Activated CD4-positive, alpha-beta T cell treated with anti-CD3 and anti-CD28 coated beads, Interleukin-2, amount 50 U/mL, for 4 hours (primary cell): Measurements from ENCODE around the gene MKX.
A peak's percentile ranks its signal among the peaks of the same experiment; 100 is the strongest.

ENCODE experiments used
- DNase-seq, 2 experiments: peaks; one replicate each; pipeline ENCODE4 v3.0.0-alpha.2; 2020

Gene MKX, protein sequence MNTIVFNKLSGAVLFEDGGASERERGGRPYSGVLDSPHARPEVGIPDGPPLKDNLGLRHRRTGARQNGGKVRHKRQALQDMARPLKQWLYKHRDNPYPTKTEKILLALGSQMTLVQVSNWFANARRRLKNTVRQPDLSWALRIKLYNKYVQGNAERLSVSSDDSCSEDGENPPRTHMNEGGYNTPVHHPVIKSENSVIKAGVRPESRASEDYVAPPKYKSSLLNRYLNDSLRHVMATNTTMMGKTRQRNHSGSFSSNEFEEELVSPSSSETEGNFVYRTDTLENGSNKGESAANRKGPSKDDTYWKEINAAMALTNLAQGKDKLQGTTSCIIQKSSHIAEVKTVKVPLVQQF

GRCh38 chr10:27745732-27746396 is at the start of gene MKX:
Gene MKX, minus strand, starts transcription at chr10:27745819. Its CDS starts 2,404 bp downstream, at chr10:27743415.
- peak; percentile 11 to 18 for DNase-seq

DNA sequence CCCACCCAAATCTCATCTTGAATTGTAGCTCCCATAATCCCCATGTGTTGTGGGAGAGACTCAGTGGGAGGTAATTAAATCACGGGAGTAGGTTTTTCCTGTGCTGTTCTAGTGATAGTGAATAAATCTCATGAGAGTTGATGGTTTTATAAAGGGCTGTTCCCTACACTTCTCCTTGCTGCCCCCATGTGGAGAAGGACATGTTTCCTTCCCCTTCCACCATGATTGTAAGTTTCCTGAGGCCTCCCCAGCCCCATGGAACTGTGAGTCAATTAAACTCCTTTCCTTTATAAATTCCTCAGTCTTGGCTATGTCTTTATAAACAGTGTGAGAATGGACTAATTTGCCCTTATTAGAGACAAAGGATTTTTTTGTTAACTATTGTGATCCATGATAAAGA is 48.5 kb upstream of the MKX start:
- no peak for DNase-seq

DNA sequence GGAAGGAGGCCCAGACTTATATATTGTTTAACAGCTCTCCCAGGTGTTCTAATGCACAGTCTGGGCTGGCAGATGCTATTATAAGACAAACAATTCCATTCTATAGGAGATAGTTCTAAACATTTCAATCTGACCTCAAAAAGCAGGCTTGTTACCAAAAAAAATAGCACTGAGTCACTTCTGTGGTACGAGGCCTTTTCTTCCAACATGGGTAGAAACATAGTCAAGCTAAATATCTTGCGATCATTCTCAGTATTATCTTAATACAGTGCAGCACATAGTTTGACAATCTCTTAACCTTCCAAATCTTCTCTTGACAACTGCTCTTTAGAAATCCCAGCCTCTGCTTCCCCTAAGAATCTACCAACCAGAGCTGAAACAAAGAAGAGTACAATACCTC is 46.6 kb upstream of the MKX start:
- no peak for DNase-seq

DNA sequence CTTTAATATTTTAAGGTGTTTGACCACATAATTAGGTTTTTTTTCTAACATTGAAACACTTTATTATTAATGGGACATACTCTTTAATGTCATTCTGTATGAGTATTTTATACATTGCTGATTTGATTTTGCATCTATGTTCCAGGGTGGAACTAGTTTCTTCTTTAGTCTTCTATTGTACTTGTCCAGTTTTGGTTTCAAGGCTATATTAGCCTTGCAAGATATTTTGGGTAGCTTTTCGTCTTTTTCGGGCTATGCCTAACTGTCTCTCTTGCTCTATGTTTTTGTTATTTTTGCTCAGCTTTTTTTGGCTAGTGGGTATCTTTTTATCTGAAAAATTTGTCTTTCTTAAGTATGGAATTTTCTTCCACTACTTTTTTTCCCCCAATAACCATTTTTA is 38.7 kb upstream of the MKX start:
- DNase-seq = no peak

DNA sequence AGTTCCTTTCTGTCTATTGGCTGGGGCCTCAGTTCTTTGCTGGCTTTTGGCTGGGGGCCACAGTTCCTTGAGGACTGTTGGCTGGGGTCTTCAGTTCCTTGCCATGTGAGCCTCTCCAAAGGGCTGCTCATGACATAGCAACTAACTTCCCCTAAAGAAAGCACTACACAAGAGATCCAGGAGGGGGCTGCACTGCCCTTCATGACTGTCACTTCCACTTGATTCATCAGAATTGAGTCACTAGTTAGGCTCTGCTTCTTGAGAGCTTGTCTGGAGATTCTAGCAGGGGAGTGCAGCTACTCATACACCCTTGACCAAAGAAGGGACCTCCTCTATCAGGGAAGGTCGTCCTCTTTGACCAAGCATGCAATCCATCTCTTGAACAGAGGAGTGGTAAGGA is 38.0 kb upstream of the MKX start:
- DNase-seq = no peak

DNA sequence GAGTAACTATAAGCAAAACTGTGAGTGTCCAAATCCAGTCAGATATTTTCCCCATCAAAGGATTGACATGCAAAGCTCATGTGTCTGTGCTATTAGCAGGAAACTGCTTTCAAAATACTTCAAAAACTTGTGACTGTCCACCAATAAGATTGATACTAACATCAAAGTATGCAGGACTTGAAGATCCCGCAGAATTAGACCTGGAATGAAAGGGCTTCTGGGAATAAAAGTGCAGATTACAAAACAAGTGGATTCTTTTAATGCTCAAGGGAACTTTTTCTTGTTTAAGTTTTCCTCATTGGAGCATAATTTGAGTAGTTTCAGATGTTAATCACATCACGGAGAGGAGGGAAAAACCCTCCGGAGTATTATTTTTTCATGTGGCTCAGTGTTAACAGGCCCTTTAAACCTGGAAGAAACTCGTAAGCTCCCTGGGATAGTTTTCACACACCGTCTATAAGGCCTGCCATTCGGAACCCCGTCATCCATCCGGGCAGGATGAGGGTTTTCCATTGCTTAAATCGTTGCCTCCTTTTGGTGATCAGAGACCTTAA is 33.9 kb upstream of the MKX start:
- no peak for DNase-seq

GRCh38 chr10:27774831-27775230 is 29.2 kb upstream of the MKX start:
- no peak for DNase-seq

DNA sequence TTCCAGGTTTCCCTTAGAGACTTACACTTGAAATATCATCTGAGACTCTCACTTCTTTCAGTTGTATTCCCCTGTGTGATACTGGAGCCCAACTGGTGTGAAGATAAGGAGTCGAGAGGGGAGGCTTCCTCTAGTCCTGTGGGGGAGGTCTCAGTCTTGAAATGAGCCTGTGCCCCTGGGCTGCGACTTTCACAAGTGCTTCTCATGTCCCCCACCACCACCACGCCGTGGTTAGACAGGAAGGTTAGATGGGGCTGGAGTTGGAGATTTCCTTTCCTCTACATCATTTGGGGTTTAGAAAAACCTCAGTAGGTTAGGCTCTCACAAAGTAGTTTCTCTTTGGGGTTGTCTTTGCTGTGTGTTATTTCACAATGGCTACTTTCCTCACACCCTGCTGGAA is 25.6 kb upstream of the MKX start:
- DNase-seq = no peak

GRCh38 chr10:27770181-27770580 is 24.6 kb upstream of the MKX start:
- no peak for DNase-seq

- DNase-seq = no peak
Measured at GRCh38 chr10:27760867-27761266, 15.2 kb upstream of the MKX start.

DNA sequence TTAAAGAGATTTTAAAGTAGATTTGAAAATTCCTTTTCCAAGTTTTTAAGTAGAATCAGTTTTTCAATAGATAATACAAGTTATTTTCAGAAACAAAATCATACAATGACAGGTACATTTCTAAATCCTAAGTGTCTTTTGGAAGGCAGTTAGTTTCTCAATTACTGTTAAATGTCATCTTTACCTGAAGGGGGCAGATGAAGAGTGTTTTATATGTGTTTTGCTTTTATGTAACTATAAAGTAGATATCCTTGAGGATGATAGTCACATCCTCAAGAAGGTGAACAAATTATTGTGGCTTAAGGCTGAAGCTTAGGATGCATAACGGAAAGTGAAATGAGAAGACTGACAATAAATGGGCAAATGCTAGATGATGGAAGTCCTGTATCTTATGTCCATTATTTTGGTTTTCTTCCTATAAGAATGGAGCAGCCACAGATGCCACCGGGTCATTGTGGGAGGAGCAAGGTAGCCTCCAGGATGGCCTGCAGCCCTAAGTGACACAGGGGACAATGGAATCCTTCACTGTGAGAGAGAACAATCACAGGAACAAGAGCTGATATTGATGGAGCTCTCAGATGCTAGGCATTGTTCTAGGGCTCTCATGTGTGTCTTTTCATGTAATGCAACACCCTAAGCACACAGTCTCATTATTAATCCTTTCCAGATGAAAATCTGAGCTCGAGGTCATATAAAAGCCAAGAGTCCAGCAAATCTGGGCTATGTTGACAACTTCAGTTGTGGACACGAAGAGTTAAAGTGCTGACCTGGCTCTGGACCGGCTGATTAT is 14.1 kb upstream of the MKX start:
- no peak for DNase-seq

- DNase-seq = no peak
Measured at GRCh38 chr10:27752673-27753237, 7.1 kb upstream of the MKX start.

- no peak for DNase-seq
Measured at GRCh38 chr10:27748601-27749000, 3.0 kb upstream of the MKX start.

DNA sequence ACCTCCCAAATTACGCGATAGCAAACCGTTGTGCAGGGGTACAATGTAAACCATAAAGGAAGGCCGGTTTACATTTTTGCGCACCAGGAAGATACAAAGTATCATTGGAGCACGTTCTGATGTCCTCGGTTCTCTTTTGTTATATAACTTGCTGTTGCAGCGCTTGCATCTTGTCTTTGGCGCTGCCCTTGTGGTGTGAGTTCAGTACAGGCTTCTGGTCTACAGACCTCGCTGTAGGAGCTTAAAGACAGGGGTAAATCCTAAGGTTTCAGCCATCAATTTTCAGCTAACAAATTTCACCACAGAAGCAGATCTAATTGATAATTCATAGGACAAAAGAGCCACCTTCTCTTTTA is 1.5 kb upstream of the MKX start:
- no peak for DNase-seq

GRCh38 chr10:27746397-27747095 is 927 bp upstream of the MKX start:
- DNase-seq = no peak

DNA sequence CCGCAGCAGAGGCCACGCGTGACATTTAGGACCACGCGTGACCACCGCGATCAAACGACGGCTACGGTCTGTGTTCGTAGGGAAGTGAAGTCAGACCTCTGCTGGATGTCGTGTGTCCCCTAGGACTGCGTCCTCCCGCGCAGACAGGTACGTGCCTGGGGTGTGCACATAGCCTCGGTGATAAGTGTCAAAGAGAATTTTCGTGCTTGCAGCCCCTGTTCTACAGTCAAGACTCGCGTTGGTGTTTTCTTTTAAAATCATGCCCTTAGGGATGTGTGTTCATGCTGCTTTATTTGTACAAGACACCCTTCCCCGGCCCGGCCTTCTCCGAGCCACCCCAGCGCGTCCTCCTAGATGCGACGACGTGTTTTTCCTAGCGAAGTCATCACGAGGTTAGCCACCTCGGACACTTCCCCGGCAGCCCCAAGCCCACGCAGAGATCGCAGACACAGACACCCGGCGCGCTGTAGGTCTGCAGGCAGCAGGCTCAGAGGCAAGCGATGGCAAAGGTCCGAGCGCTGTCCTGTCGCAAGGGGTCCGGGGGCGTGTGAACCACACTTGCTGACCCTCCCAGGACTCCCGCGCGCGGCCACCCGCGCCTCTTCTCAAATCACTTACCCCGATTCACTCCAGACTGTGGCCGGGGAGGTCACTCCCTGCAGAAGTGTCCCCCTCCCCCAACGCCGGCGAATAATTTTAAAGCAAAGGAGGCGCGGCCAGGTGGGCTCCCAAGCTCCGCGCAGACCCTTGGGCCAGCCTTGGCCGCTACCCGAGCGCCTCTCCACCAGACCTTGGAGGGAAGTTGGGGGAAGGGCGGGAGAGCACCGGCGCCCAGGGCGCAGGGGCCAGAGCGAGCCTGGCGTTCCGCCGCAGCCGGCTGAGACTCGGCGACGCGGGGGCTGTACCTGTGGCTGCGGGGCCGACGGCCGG is 552 bp downstream of the MKX start:
- DNase-seq = peak; percentile 4 to 8

- peak in 1 of 2 experiments; percentile 15 for DNase-seq
Measured at GRCh38 chr10:27743877-27744801, 1.5 kb downstream of the MKX start.

GRCh38 chr10:27743012-27743876 is 2.4 kb downstream of the MKX start:
- peak; percentile 10 to 17 for DNase-seq
